GM19239 (cell line): Measurements from ENCODE around the gene PARN.
"Not testable (repeated sequence)": the region's sequence is repeated elsewhere in the genome, so short reads cannot be mapped to it uniquely, and the experiment has no call there.

ENCODE experiments used
- DNase-seq: peaks from one replicate; pipeline ENCODE4 v3.0.0; 2011; ENCODE audit warnings: low spot score; ENCODE audit not compliant: insufficient read length
- FAIRE-seq: peaks from 2 replicates; lab custom pipeline; 2011; peaks lifted over from hg19 to GRCh38; lab: Jason Lieb, UNC

PARN gene

DNA sequence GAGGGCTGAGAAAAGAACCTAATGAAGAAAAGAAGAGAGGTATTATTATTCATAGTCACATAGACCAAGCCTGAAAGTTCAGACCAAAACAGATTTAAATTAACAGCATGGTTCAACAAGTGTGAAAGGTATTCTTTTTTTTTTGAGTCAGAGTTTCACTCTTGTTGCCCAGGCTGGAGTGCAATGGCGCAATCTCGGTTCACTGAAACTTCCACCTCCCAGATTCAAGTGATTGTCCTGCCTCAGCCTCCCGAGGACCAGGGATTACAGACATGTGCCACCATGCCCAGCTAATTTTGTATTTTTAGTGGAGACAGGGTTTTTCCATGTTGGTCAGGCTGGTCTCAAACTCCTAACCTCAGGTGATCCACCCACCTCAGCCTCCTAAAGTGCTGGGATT is 49.1 kb downstream of the PARN start:
- not testable (repeated sequence) for FAIRE-seq, DNase-seq

- DNase-seq, result no peak
- no peak for FAIRE-seq
These were observed 50.8 kb downstream of the PARN start for GRCh38 chr16:14579266-14579665.

DNA sequence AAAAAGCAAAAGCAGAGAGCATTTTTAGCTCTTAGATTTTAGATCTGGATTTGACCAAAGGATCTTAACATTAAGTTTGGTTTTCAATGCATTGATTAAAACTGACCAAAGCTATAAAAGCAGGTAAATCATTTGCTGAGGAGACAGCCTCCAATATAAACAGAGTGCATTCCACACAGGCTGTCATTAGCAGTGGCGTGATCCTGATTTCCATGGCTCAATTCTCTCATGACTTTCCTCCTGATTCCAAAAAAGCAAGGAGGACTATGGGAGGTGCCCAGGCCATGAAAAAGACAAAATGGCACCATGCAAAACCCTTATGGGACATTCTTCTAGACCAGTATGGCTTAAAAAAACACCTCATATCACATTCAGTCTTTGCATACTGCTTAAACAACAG is 53.5 kb downstream of the PARN start:
- DNase-seq (no peak), FAIRE-seq (no peak)

DNA sequence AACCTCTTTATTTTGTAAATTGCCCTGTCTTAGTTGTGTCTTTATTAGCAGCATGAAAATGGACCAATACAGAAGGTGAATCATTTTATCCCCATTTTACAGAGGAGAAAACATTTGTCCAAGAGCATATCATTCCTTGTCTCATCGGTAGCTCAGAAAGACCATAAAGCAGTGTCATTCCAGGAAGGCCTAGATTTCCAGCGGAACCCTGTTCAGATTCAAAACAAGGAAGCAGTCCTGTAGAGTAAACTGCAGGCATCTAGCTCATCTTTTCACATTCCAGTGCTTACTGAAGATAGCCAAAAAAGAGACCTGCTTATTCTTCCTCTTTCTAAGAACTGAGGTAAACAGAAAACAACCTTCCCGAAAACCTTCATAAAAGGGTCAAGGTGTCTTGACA is 54.0 kb downstream of the PARN start:
- no peak for FAIRE-seq
- no peak for DNase-seq

- DNase-seq, FAIRE-seq: not testable (repeated sequence)
These were observed 55.2 kb downstream of the PARN start for GRCh38 chr16:14574698-14575415.

GRCh38 chr16:14572535-14572934 is 57.5 kb downstream of the PARN start:
- FAIRE-seq (no peak), DNase-seq (no peak)

DNA sequence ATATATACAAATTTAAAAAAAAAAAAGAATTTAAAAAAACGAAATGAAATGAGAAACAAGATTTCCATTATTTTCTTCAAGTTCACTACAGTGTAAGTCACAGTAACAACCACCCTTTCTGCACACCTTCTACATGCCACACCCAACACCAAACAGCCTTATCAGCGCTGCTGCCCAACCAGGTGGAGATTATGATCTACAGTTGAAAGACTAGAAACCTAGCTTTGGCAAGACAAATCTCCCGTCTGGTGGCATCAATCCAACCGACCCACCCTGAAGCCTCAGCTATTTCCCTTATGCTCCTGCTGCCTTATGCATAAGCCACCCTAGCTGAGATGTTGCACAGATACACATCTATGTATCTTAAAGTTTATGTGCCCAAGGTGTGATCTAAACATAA is 60.8 kb downstream of the PARN start:
- FAIRE-seq (no peak), DNase-seq (no peak)

DNA sequence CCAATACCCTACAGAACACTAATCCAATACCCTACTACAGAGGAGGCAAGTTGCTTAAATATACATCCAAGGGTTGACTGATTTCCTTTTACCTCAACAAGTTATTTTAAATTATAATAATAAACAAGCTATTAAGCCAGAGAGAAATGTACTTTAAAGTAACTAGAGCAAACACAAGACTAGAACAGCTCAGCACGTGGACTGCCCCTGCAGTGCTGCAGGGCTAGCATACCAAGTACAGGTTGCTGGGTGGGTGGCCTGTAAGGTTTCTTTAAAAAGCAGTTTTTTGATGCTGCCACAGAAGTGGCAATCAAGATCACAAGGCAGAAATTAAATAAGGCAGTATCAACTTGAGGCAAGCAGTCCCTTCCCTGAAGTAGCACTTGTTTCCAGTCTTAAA is 63.5 kb downstream of the PARN start:
- DNase-seq (no peak), FAIRE-seq (no peak)

- FAIRE-seq, result no peak
- no peak for DNase-seq
These were observed 64.4 kb downstream of the PARN start for GRCh38 chr16:14565688-14566025.

- no peak for DNase-seq
- no peak for FAIRE-seq
These were observed 65.0 kb downstream of the PARN start for GRCh38 chr16:14564861-14565687.

GRCh38 chr16:14564323-14564722 is 65.7 kb downstream of the PARN start:
- FAIRE-seq (no peak), DNase-seq (no peak)

DNA sequence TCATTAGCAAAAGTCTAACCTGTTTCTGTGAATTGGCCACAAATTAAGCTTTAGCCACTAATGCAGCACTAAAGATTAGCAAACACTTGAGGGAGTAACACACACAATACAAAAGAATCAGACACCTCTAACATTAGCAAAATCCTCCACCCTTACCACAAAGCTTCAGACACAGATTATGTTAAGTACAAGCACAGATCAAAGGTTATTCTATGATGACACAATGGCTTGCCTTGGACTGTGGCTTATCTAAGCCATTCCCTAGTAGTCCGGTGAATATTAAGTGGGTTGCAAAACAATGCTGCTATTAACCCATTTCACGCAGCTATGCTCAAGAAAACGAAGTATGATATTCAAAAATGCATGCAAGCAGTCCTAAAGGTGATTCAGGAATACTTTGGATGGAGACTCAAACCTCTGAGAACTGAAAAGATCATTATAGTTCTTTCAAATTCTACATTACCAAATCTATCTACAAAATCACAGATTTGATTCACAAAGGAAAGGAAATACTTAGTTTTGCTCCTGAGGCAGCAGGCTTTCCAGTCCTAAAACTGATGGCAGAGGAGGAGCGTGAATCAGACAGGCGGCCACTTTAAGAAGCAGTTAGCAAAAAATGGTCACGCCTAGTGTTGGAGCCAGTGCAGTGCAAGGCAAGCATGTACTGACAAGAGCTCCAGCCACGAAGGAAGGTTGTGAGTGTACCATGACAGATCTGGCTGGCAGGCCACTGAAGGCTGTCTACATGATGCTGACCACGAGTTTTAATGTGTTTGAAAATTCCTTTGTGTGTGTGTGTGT is 67.2 kb downstream of the PARN start:
- DNase-seq (no peak), FAIRE-seq (no peak)

DNA sequence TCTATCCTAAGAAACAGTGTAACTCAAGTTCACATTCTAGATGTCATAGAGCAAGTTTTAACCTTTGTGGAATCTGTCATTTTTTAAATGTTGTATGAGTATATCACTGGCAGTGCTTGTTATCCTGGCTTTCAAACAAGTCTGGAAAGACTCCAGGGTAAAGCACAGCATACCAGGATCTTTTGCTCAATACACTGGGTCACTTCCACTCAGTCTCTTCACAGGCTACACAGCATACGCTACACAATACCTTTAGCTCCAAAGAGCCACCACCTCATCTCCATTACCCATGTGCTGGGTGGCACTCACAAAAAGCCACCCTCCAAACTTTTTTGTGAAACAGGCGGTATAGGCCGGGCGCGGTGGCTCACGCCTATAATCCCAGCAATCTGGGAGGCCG is 69.5 kb downstream of the PARN start:
- DNase-seq, result no peak
- no peak for FAIRE-seq

- FAIRE-seq (no peak), DNase-seq (no peak)
These were observed 70.2 kb downstream of the PARN start for GRCh38 chr16:14559809-14560241.

DNA sequence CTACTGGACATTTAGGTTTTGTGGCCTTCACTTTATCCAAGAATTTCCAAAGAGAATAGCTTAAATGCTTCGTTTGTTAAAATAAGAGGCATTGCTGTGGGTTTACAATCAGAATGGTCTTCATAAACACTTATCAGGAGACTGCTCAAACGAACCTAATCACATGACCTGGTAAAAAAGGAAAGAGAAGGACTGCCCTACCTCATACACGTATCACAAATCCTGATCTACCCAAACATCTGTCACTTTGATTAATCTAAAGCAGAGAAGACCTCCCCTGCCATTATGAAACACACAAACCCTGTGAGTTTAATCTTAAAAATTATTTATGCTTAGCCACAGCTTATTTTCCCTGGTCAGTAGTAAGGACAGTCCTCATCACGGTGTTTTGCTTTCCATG is 76.6 kb downstream of the PARN start:
- no peak for FAIRE-seq
- no peak for DNase-seq

GRCh38 chr16:14549789-14550153 is 80.3 kb downstream of the PARN start:
- FAIRE-seq (no peak), DNase-seq (no peak)

- FAIRE-seq (no peak), DNase-seq (no peak)
These were observed 80.9 kb downstream of the PARN start for GRCh38 chr16:14548933-14549788.

DNA sequence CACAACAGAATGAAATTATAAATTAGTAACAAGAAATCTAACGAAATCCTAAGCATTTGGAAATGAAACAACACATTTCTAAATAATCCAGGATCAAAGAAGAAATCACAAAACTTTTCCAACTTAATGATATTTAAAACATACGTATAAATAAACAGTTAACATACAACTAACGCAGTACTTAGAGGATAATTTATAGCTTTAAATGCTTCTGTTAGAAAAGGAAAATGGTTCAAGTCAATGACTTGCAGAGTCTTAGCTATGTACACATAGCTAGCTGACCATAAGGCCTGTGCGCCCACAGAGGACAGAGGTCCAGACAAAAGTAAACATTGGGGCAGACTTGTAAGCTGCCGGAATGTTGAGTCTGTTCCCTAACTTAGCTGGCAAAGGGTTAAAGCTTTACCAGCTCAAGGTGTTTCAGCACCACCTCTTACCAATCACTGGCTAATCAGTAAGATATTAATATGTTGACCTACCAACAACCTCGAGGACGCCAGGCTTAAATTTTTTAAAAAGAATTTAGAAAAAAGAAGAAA is 84.6 kb downstream of the PARN start:
- no peak for FAIRE-seq
- no peak for DNase-seq

DNA sequence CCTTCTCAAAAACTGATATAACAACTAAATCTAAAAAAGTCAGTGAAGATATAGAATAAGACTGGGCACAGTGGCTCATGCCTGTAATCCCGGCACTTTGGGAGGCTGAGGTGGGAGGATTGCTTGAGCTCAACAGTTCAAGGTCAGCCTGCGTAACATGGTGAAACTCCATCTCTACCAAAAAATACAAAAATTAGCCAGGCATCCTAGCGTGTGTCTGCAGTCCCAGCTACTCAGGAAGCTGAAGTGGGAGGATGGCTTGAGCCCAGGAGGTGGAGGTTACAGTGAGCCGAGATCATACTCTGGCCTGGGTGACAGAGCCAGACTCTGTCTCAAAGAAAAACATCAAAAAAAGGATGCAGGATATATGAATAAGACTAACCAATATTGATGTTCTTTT is 85.2 kb downstream of the PARN start:
- not testable (repeated sequence) for FAIRE-seq, DNase-seq

- no peak for FAIRE-seq
- DNase-seq, result no peak
These were observed 90.4 kb downstream of the PARN start for GRCh38 chr16:14539631-14540030.
